Smooth muscle cell (in vitro differentiated cells): ENCODE measurements around the gene CAD. TPM values are rescaled to one million over a fixed set of nuclear protein-coding genes. Genes with fewer than 3 reads are reported as not detected.
A peak's percentile ranks its signal among the peaks of the same experiment; 100 is the strongest.
"Not testable (repeated sequence)": the region's sequence is repeated elsewhere in the genome, so short reads cannot be mapped to it uniquely, and the experiment has no call there.

Experiments used
- DNase-seq: peaks from one replicate; lab custom pipeline; 2025; ENCODE audit not compliant: unreplicated experiment; lab: John Stamatoyannopoulos, UW
- H2AFZ ChIP-seq: fragments of 200-600 bp; sonication (generic); 2 replicates; pipeline ENCODE4 v1.6.0; 2016; ENCODE audit warnings: antibody characterized with exemption, low read depth, mild to moderate bottlenecking
- H3F3A ChIP-seq: fragments of 200-600 bp; sonication (generic); 2 replicates; pipeline ENCODE4 v1.6.0; 2017; ENCODE audit warnings: antibody characterized with exemption, low read depth
- H3K27ac ChIP-seq: fragments of 200-600 bp; sonication (generic); 2 replicates; pipeline ENCODE4 v1.5.1; 2016; ENCODE audit warnings: low read depth, mild to moderate bottlenecking
- H3K27me3 ChIP-seq: fragments of 200-600 bp; sonication (generic); 2 replicates; pipeline ENCODE4 v1.6.1; 2016; ENCODE audit warnings: low read depth, mild to moderate bottlenecking
- H3K36me3 ChIP-seq: fragments of 200-600 bp; sonication (generic); 2 replicates; pipeline ENCODE4 v1.5.1; 2016; ENCODE audit warnings: low read depth
- H3K4me1 ChIP-seq: fragments of 200-600 bp; sonication (generic); 2 replicates; pipeline ENCODE4 v1.5.1; 2016; ENCODE audit warnings: low read depth
- H3K4me2 ChIP-seq: fragments of 200-600 bp; sonication (generic); 2 replicates; pipeline ENCODE4 v1.6.0; 2016; ENCODE audit warnings: mild to moderate bottlenecking
- H3K4me3 ChIP-seq: fragments of 200-600 bp; sonication (generic); 2 replicates; pipeline ENCODE4 v1.5.1; 2016; ENCODE audit warnings: mild to moderate bottlenecking
- H3K79me2 ChIP-seq: fragments of 200-600 bp; sonication (generic); 2 replicates; pipeline ENCODE4 v1.6.0; 2016; ENCODE audit warnings: low read depth, mild to moderate bottlenecking
- H3K9ac ChIP-seq: fragments of 200-600 bp; sonication (generic); 2 replicates; pipeline ENCODE4 v1.6.0; 2016; ENCODE audit warnings: low read depth
- H3K9me3 ChIP-seq: fragments of 200-600 bp; sonication (generic); replicated peaks from 2 replicates; pipeline ENCODE4 v1.5.1; 2016; ENCODE audit warnings: low read depth
- H4K20me1 ChIP-seq: fragments of 200-600 bp; sonication (generic); 2 replicates; pipeline ENCODE4 v1.6.0; 2016; ENCODE audit warnings: low read depth
- CTCF ChIP-seq: fragments of 200-600 bp; sonication (generic); IDR thresholded peaks from 2 replicates; pipeline ENCODE4 v1.5.1; 2017; ENCODE audit warnings: borderline replicate concordance, mild to moderate bottlenecking, antibody characterized with exemption; ENCODE audit not compliant: insufficient read depth, poor library complexity, severe bottlenecking
- WGBS: methylation state at CpG from one replicate; pipeline ENCODE4 v1.1.7; 2016; ENCODE audit warnings: low lambda C conversion rate; 5-methylcytosine and 5-hydroxymethylcytosine counted together
- polyA plus RNA-seq: library from polyadenylated mRNA; unstranded; fragments of >200 nt; fragmentation: Nextera tagmentation; extraction: Ambion mirVana; gene quantifications from 2 replicates; pipeline ENCODE4 v1.2.1, GENCODE V29; 2016
- total RNA-seq: library from RNA; depleted of rRNA; stranded (reverse); fragments of >200 nt; gene quantifications from 2 replicates; pipeline ENCODE4 v1.2.3, GENCODE V29; 2014

The CAD gene
- total and polyA plus RNA-seq, 2 experiments from 2014 or later, result 20.3 to 34.3 TPM

DNA sequence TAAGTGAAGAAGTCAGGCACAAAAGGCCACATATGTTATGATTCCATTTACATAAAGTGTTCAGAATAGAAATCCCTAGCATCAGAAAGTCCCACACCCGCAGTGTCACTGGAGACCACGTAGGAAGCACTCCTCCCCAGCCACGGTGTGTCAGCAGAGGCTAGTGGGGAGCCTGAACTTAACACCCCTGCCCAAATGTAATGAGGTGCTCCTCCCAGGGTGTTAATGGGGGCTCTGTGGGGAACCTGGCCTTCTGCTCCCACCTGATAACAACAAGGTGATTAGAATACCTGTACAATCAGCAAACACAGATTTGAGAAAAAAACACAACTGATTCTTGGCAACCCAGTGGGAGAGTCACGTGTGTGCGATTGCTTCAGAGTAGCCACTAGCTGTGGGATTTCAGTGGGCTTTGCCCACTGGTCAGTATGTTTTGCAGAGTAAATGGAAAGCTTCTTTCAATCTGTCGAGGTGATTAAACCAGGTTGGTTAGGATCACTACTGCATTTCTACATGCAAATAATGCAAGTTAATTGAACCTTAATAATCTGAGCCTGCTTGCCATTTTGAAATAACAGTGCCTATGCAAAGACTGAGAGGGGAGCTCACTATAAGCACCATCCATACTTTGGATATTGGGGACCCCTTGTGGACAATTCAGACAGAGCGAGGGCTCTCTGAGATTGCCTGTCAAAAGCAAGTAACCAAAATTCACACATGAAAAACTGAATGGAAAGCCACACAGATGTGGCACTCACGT, 25.9 kb upstream of the CAD start:
- H3K9me3 ChIP-seq, result no peaks in the 10 kb centered on the region
- H2AFZ ChIP-seq, result no peak overlapping the region
- no peaks in the 10 kb centered on the region for H3K4me1 ChIP-seq
- H3K9ac ChIP-seq, result no peak overlapping the region
- H3K79me2 ChIP-seq, result no peaks in the 10 kb centered on the region
- H3K4me3 ChIP-seq, result no peak overlapping the region
- H3K4me2 ChIP-seq, result no peak overlapping the region
- 56% methylated on average over 8 of the region's 8 CpGs for WGBS
- peak; percentile 60 for TF ChIP-seq CTCF
- no peaks in the 10 kb centered on the region for H3F3A ChIP-seq
- H3K36me3 ChIP-seq, result no peaks in the 10 kb centered on the region
- no peaks in the 10 kb centered on the region for H3K27me3 ChIP-seq
- H3K27ac ChIP-seq, result no peak overlapping the region
- DNase-seq, result no peak
- no peaks in the 10 kb centered on the region for H4K20me1 ChIP-seq

DNA sequence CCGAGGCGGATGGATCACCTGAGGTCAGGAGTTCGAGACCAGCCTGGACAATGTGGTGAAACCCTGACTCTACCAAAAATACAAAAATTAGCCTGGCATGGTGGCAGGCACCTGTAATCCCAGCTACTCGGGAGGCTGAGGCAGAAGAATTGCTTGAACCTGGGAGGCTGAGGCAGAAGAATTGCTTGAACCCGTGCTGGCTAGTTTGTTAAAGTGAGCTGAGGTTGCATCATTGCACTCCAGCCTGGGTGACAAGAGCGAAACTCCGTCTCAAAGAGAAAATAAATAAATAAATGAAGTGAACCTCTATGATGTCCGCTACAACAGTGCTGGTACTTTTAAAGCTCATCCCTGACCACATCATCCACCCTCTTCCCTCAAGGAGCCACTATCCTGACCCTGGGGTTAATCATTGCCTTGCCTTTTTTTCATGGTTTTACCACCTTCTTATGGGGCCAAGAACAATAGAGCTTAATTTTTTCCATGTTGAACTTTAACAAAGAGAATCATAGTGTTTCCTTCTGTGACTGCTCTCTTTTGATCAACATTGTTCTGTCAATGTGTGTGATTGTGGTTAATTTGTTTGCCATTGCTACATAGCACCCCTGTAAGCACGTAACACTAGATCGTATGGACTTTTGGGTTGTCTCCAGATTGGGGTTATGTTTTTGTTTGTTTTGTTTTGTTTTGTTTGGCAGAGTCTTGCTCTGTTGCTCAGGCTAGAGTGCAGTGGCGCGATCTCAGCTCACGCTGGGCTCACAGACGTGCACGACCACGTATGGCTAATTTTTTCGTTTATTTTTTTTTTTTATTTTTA, 22.4 kb upstream of the CAD start:
- WGBS, result 92% methylated on average over 17 of the region's 17 CpGs
- no peak for TF ChIP-seq CTCF

GRCh38 chr2:27195799-27196198, 21.4 kb upstream of the CAD start:
- whole genome bisulfite sequencing, result 94% methylated on average over 3 of the region's 3 CpGs

More for the DNA sequence above, 22.4 kb upstream of the CAD start:
- H4K20me1 ChIP-seq, result no peaks in the 10 kb centered on the region
- DNase-seq, result no peak
- H3K27me3 ChIP-seq, result no peaks in the 10 kb centered on the region
- H3F3A ChIP-seq, result no peaks in the 10 kb centered on the region
- H3K79me2 ChIP-seq, result no peaks in the 10 kb centered on the region
- H3K27ac ChIP-seq, result no peak overlapping the region
- no peaks in the 10 kb centered on the region for H3K4me1 ChIP-seq
- no peaks in the 10 kb centered on the region for H3K9me3 ChIP-seq
- H2AFZ ChIP-seq, result no peak overlapping the region
- H3K36me3 ChIP-seq, result no peaks in the 10 kb centered on the region
- no peak overlapping the region for H3K4me2 ChIP-seq
- no peak overlapping the region for H3K4me3 ChIP-seq
- H3K9ac ChIP-seq, result no peak overlapping the region

GRCh38 chr2:27198068-27198467, 19.1 kb upstream of the CAD start:
- not testable (repeated sequence) for H3F3A ChIP-seq, H3K4me2 ChIP-seq, H3K9me3 ChIP-seq, H3K4me3 ChIP-seq, H3K4me1 ChIP-seq, H3K36me3 ChIP-seq, H4K20me1 ChIP-seq, DNase-seq, H3K79me2 ChIP-seq, H3K27ac ChIP-seq, H3K27me3 ChIP-seq, H3K9ac ChIP-seq, H2AFZ ChIP-seq
- 83% methylated on average over 3 of the region's 3 CpGs for WGBS

More at GRCh38 chr2:27195799-27196198, 21.4 kb upstream of the CAD start:
- H3K9ac ChIP-seq, H3K79me2 ChIP-seq, H3K4me2 ChIP-seq, DNase-seq, H3K36me3 ChIP-seq, H3F3A ChIP-seq, H3K27me3 ChIP-seq, H3K4me1 ChIP-seq, H3K9me3 ChIP-seq, H3K27ac ChIP-seq, H4K20me1 ChIP-seq, H2AFZ ChIP-seq, H3K4me3 ChIP-seq: not testable (repeated sequence)
